Fibroblast of mammary gland (primary cell): ENCODE results near the gene F13A1.

ENCODE experiments used
- DNase-seq: peaks from one replicate; pipeline ENCODE4 v3.0.0-alpha.2; 2010; ENCODE audit warnings: low read depth
- H3K4me3 ChIP-seq: 2 replicates; pipeline ENCODE4 v1.5.1; 2011; ENCODE audit warnings: low read depth, mild to moderate bottlenecking, low read length, moderate library complexity; ENCODE audit not compliant: control insufficient read depth
- TF ChIP-seq, protein P1 (sequence below): conservative IDR thresholded peaks from 2 replicates; pipeline ENCODE4 v1.5.1; 2011; ENCODE audit warnings: low read depth, low read length, inconsistent platforms; ENCODE audit not compliant: control insufficient read depth, insufficient read depth

Gene F13A1

DNA sequence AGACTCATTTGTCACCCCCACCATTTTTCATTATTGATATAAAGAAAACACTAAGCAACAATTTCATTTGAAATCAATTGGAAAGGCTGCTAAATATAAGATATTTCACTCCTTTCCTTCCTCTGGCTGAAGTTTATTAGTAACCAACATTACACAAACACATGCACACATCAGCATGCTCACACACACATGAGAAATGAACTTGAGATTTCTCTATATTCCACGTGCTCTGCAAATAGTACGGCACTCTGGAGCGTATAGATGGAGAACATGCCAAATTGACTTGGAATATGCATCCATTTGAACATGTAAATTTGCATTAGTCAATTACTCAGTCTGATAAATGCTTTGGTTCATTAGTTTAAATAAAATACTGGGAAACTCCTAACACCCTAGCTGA, 37.1 kb upstream of the F13A1 start:
- TF ChIP-seq, protein P1, sequence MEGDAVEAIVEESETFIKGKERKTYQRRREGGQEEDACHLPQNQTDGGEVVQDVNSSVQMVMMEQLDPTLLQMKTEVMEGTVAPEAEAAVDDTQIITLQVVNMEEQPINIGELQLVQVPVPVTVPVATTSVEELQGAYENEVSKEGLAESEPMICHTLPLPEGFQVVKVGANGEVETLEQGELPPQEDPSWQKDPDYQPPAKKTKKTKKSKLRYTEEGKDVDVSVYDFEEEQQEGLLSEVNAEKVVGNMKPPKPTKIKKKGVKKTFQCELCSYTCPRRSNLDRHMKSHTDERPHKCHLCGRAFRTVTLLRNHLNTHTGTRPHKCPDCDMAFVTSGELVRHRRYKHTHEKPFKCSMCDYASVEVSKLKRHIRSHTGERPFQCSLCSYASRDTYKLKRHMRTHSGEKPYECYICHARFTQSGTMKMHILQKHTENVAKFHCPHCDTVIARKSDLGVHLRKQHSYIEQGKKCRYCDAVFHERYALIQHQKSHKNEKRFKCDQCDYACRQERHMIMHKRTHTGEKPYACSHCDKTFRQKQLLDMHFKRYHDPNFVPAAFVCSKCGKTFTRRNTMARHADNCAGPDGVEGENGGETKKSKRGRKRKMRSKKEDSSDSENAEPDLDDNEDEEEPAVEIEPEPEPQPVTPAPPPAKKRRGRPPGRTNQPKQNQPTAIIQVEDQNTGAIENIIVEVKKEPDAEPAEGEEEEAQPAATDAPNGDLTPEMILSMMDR: no peak
- no peak overlapping the region for H3K4me3 ChIP-seq
- DNase-seq: no peak

DNA sequence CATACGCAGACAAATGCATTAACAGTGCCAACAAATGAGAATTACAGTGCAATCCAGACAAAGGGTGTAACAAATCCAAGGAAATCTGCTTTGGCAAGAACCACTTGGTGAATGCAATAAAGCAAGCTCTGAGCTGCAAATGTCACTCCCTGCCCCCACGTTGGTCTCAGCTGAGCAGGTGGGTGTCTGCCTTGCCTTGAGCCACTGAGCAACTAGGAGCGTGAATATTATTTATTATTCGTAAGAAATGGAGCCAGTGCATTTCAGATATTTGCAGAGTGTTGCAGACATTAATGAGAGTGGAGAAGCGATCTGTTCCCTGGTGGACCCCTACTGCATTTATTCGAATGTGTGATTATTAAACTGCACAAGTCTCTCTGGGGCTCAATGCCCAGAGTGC, 36.6 kb upstream of the F13A1 start:
- no peak overlapping the region for H3K4me3 ChIP-seq
- no peak for DNase-seq
- TF ChIP-seq, protein P1: no peak

DNA sequence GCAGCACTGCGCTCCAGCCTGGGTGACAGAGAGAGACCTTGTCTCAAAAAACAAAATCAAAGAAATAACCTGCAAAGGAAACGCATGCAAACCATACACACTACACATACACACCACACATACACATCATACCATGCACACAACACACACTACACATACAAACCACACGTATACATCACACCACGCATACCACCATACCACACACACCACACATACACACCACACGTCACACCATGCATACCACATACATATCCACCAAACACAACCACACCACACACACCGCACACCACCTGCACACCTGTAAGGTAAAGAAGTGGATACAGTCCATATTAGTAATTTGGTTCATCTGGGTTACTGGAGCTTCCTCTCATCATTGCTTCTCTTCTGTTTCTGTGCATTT, 32.3 kb upstream of the F13A1 start:
- no peak overlapping the region for H3K4me3 ChIP-seq
- DNase-seq: no peak
- TF ChIP-seq, protein P1: no peak

DNA sequence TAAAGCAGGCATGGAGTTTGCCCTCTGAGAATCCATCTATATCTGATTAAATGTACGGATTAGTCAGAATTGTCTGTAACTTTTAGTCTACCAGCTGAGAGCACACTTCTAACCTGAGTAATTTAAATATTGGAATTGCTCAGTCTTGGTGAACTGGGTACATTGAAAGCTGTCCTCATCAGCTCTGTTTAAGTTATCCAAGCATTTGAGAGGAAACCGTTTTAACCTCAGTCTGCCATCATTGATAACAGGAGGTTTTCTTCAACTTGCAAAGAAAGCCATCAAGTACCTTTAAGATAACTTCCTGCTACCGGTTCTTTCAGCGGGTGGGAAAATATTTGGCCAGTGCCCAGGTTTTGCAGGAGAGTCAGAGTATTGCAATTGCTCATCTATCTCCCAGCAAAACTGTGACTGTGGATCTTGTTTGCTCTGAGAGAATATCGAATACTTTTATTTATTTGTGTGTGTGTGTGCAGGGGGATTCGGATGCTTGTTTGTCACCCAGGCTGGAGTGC, 31.1 kb upstream of the F13A1 start:
- H3K4me3 ChIP-seq: no peak overlapping the region
- TF ChIP-seq, protein P1: no peak
- no peak for DNase-seq

DNA sequence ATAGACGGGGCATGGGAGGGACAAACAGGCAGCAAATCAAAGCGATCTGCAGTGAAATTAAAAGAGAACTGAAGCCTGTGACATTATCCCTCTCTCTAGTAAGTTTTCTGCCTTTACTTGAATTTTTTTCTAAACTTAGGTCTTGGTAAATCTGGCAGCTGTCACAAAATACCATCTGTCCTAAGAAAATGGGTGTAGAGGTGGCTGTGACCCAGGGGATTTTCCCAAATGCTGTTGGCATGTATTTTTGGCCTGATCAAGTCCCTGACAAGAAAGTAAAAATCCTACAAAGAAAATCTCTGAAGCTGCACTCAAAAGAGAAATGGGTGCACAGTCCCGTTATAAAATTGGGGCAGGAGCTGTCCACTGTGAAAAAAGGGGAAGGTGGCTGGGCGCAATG, 30.2 kb upstream of the F13A1 start:
- no peak for DNase-seq
- H3K4me3 ChIP-seq: no peak overlapping the region

DNA sequence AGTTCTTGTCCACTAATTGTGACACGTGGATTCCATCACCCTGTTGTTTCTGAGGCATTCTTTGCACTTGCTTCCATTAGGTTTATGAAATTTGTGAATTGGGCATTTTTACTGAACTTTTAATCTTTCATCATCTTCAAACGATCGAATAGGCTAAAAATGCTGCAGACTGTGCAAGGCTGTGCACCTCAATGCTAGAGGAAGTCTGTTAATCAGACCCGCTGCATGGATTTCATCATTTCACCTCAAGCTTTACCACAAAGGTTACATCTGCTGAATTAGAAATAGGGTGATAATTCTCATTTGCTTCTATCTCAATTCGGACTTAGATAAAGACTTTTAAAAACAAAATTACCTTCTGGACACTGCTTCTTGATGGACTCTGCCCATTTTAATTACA, 27.8 kb upstream of the F13A1 start:
- TF ChIP-seq, protein P1: no peak
- H3K4me3 ChIP-seq: no peak overlapping the region
- DNase-seq: no peak

More for the DNA sequence above, 30.2 kb upstream of the F13A1 start:
- TF ChIP-seq, protein P1: no peak
